ENCODE data around the gene VAV2.

The VAV2 gene

DNA sequence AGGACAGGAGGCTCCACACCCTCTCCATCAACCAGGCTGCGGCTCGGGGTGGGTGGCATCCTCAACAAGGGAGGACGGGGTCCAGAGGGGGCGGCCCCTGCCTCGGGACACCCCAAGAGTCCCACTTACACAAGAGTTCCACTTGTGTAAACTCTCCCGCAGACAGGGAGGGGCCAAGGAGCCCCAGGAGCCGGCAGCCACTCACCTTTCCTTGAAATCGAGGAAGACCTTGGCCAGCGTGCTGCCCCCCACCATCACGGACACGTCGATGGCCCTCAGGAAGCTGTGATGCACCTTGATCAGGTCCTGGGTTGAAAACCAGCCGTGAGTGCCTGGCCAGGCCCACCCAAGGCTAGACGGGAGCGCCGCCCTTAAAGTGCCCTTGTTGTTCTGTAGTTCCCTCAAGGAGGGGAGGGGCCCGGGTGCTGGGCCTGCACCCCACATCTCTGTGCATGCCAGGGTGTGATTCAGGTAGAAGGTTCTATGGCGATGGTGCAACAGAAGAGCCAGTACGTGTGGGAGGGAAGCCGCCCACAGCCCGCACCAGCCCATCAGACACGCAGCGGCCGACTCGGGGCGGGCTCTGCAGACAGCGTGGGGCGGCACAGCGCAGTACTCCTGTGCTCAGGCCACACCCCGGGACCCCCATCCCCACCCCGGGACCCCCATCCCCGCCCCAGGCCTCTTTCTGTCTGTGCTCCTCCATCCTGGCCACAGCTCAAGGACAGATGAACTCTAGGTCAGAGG, 186.1 kb downstream of the VAV2 start:
- TF ChIP-seq, protein P1, sequence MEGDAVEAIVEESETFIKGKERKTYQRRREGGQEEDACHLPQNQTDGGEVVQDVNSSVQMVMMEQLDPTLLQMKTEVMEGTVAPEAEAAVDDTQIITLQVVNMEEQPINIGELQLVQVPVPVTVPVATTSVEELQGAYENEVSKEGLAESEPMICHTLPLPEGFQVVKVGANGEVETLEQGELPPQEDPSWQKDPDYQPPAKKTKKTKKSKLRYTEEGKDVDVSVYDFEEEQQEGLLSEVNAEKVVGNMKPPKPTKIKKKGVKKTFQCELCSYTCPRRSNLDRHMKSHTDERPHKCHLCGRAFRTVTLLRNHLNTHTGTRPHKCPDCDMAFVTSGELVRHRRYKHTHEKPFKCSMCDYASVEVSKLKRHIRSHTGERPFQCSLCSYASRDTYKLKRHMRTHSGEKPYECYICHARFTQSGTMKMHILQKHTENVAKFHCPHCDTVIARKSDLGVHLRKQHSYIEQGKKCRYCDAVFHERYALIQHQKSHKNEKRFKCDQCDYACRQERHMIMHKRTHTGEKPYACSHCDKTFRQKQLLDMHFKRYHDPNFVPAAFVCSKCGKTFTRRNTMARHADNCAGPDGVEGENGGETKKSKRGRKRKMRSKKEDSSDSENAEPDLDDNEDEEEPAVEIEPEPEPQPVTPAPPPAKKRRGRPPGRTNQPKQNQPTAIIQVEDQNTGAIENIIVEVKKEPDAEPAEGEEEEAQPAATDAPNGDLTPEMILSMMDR (IDR thresholded peaks at IDR 0.05): no peak
- Histone ChIP-seq H3K9me3 (ENCODE audit: control insufficient read depth, low read length) (no peaks in the 10 kb centered on the region), H3K27me3 (ENCODE audit: control insufficient read depth, insufficient read depth, low read length) (no peaks in the 10 kb centered on the region), H3K4me3 (ENCODE audit: low read depth, low read length) (no peak overlapping the region), H3K36me3 (ENCODE audit: control insufficient read depth, insufficient read depth, low read length) (no peaks in the 10 kb centered on the region), H3K79me2 (no peaks in the 10 kb centered on the region), H2AFZ (no peak overlapping the region), H3K9ac (no peak overlapping the region), H3K27ac (no peak overlapping the region), H3K4me1 (no peaks in the 10 kb centered on the region), H3K4me2 (ENCODE audit: low read length) (no peak overlapping the region)

DNA sequence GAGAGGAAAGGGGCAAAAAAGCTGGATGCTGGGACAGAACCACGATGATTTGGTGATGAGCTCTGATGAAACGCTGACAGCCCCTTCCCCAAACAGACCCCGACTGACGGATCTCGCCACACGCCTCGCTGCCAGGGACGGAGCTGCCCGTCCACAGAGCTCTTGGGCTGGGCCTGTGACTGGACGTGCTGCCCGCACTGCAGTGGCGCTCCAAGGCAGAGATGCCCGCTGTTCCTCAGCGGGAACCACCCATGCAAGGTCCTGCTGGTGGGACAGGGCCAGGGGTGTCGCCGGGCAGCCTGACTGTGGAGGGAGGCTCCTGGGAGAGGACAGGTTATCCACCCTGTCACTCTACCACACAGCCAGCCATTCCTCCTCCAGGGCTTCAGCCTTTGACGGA, 187.9 kb downstream of the VAV2 start:
- TF ChIP-seq, protein P1 (IDR thresholded peaks at IDR 0.05): no peak
- Histone ChIP-seq H3K27ac (no peak overlapping the region), H2AFZ (no peak overlapping the region), H3K36me3 (ENCODE audit: control insufficient read depth, insufficient read depth, low read length) (no peaks in the 10 kb centered on the region), H3K9me3 (ENCODE audit: control insufficient read depth, low read length) (no peaks in the 10 kb centered on the region), H3K27me3 (ENCODE audit: control insufficient read depth, insufficient read depth, low read length) (no peaks in the 10 kb centered on the region), H3K4me2 (ENCODE audit: low read length) (no peak overlapping the region), H3K79me2 (no peaks in the 10 kb centered on the region), H3K4me3 (ENCODE audit: low read depth, low read length) (no peak overlapping the region), H3K9ac (no peak overlapping the region), H3K4me1 (no peaks in the 10 kb centered on the region)

DNA sequence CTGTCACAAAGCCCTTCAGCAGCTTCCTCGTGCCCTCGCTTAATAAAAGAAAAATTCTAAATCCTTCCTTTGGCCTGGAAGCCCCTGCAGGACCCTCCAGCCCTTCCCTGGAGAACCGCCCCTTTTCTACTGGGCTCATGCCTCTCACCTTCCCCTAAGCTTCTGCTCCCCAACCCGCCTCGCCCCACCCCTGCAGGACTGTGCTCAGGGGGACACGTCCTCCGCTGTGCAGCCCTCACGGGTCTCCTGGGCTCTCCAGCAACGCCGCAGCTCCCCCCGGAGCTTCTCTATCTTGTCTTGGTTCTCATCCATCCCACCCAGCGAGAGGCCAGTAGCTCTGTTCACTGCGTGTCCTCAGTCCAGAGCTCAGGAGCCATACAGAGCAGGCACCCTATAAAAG, 188.4 kb downstream of the VAV2 start:
- H3K27me3 ChIP-seq (ENCODE audit: control insufficient read depth, insufficient read depth, low read length): no peaks in the 10 kb centered on the region
- TF ChIP-seq, protein P1 (IDR thresholded peaks at IDR 0.05): no peak
- no peak overlapping the region for H3K4me2 ChIP-seq (ENCODE audit: low read length)
- H3K36me3 ChIP-seq (ENCODE audit: control insufficient read depth, insufficient read depth, low read length): no peaks in the 10 kb centered on the region
- no peak overlapping the region for H2AFZ ChIP-seq
- no peaks in the 10 kb centered on the region for H3K4me1 ChIP-seq
- H3K9me3 ChIP-seq (ENCODE audit: control insufficient read depth, low read length): no peaks in the 10 kb centered on the region
- no peaks in the 10 kb centered on the region for H3K79me2 ChIP-seq
- no peak overlapping the region for H3K4me3 ChIP-seq (ENCODE audit: low read depth, low read length)
- H3K9ac ChIP-seq: no peak overlapping the region
- H3K27ac ChIP-seq: no peak overlapping the region

DNA sequence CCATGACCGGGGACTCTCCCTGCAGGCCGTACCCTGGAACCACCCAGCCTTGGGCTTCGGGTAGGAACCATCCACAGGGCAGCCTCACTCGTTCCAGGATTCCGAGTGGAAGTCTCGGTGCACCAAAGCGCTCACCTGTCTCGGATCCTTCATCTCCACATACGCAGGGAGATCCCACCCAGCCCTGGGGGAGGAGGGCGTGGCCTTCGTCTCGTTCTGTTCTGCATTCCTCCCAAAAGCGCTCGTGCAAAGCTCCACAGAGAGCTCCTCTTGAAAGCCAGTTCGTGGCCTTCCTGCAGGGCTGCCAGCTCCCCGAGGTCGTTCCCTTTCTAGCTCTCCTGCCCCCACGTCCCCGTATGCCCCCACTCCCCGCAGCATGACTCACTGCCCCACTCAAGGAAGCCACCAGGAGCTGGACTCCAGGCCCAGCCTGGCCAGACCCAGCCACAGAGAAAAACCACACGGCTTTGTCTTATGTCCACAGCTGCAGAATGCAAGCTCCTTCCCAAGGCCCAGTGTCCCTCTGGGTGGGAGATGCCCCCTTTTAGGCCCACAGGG, 189.0 kb downstream of the VAV2 start:
- Histone ChIP-seq H3K27me3 (ENCODE audit: control insufficient read depth, insufficient read depth, low read length) (no peaks in the 10 kb centered on the region), H2AFZ (no peak overlapping the region), H3K27ac (no peak overlapping the region), H3K9ac (no peak overlapping the region), H3K36me3 (ENCODE audit: control insufficient read depth, insufficient read depth, low read length) (no peaks in the 10 kb centered on the region), H3K4me1 (no peaks in the 10 kb centered on the region), H3K79me2 (no peaks in the 10 kb centered on the region), H3K9me3 (ENCODE audit: control insufficient read depth, low read length) (no peaks in the 10 kb centered on the region), H3K4me3 (ENCODE audit: low read depth, low read length) (no peak overlapping the region), H3K4me2 (ENCODE audit: low read length) (no peak overlapping the region)
- TF ChIP-seq, protein P1 (IDR thresholded peaks at IDR 0.05): no peak

DNA sequence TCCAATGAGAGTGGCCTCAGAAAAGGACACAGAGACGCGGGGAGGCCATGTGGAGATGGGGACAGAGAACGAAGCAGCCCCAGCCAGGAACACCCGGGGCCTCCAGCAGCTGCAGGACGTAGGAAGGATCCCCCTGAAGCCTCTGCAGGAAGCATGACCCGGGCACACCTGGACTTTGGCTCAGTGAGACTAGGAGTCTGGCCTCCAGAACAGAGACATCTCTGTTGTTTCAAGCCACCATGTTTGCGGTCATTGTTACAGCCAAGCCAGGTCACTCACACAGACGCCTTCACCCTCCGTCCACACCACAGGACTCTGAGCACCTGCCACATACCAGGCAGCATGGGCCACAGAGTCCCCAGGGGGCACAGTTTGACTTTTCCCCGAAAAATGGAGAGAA, 190.4 kb downstream of the VAV2 start:
- TF ChIP-seq, protein P1 (IDR thresholded peaks at IDR 0.05): no peak
- Histone ChIP-seq H3K4me3 (ENCODE audit: low read depth, low read length) (no peak overlapping the region), H3K4me2 (ENCODE audit: low read length) (no peak overlapping the region), H2AFZ (no peak overlapping the region), H3K4me1 (no peaks in the 10 kb centered on the region), H3K9ac (no peak overlapping the region), H3K9me3 (ENCODE audit: control insufficient read depth, low read length) (no peaks in the 10 kb centered on the region), H3K27me3 (ENCODE audit: control insufficient read depth, insufficient read depth, low read length) (no peaks in the 10 kb centered on the region), H3K36me3 (ENCODE audit: control insufficient read depth, insufficient read depth, low read length) (no peaks in the 10 kb centered on the region), H3K27ac (no peak overlapping the region), H3K79me2 (no peaks in the 10 kb centered on the region)
